Skeletal muscle tissue (tissue), 4 donors: ENCODE measurements around the gene CAMKMT. TPM values are rescaled to one million over a fixed set of nuclear protein-coding genes. Genes with fewer than 3 reads are reported as not detected.
"Not testable (repeated sequence)": the region's sequence is repeated elsewhere in the genome, so short reads cannot be mapped to it uniquely, and the experiment has no call there.

Experiments
- H3K27ac ChIP-seq: one replicate; pipeline ENCODE4 v1.7.0; 2013; ENCODE audit warnings: mild to moderate bottlenecking, low read depth, low read length, inconsistent platforms
- H3K27me3 ChIP-seq, 3 donors: one replicate each; pipeline ENCODE4 v1.7.0; 2013; ENCODE audit warnings: low read length in 3 of 3; ENCODE audit not compliant: control insufficient read depth in 3 of 3, insufficient read depth in 3 of 3
- H3K36me3 ChIP-seq, 3 donors: one replicate each; pipeline ENCODE4 v1.7.0; 2013; ENCODE audit warnings: low read length in 3 of 3; ENCODE audit not compliant: control insufficient read depth in 3 of 3, insufficient read depth in 3 of 3
- H3K4me1 ChIP-seq, 3 donors: one replicate each; pipeline ENCODE4 v1.7.0; 2013; ENCODE audit warnings: low read length in 3 of 3, mild to moderate bottlenecking in 3 of 3; ENCODE audit not compliant: control insufficient read depth in 3 of 3, insufficient read depth in 3 of 3
- H3K4me3 ChIP-seq, 3 donors: one replicate each; pipeline ENCODE4 v1.7.0; 2013; ENCODE audit warnings: low read length in 3 of 3
- H3K9ac ChIP-seq, 3 donors: one replicate each; pipeline ENCODE4 v1.7.0; 2013; ENCODE audit warnings: low read length in 3 of 3, mild to moderate bottlenecking in 3 of 3, moderate library complexity in 2 of 3, low read depth in 1 of 3
- H3K9me3 ChIP-seq, 3 donors: one replicate each; pipeline ENCODE4 v1.7.0; 2013; ENCODE audit warnings: low read length in 3 of 3; ENCODE audit not compliant: control insufficient read depth in 3 of 3
- total RNA-seq: library from RNA; depleted of rRNA; stranded (reverse); fragments of >200 nt; gene quantifications from one replicate; pipeline ENCODE4 v1.2.3, GENCODE V29; 2014
- donor health status: Osteomylitis.

CAMKMT gene
- total RNA-seq, 1 donor from 2014 or later = 5.2 TPM

DNA sequence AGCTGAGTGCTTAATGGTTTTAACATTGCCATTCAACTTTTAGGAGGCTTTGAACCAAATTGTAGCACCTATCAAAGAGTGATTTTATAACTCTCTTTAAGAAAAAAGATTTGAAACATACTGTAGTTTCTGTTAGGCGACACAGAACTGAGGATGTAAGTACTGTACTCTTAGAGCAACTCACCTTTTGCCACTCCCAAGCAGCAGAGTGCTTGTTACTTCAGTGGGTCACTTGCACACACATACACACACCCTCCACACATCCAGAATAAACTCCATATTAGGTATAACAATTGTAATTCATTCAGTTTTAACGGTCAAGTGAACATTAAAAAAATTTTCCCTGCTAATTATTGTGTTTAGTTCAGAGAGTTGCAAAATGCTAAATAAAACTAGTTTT, 118.3 kb downstream of the CAMKMT start:
- no peaks in the 10 kb centered on the region for H3K9me3 ChIP-seq

DNA sequence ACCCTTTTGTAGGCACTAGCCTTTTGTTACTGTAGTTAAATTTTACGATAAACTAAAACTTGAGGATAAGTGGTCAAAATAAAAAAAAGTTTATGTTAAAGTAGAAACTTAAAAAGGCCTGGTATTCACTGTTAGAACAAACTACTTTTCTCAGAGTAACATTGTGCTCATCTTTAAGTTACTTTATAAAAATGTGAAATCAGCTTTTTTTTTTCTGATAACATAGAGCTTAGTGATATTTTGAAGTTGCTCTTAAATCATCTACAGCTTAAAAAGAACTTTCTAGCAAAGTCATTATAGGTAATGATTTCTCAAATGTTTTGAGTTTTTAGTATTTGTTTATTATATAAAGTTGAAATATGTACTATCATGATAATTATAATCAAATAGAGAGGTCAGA, 125.3 kb downstream of the CAMKMT start:
- no peak overlapping the region for H3K4me3 ChIP-seq

More for the DNA sequence above, 118.3 kb downstream of the CAMKMT start:
- no peak overlapping the region for H3K4me3 ChIP-seq
- H3K9ac ChIP-seq = no peak overlapping the region
- H3K27me3 ChIP-seq = no peaks in the 10 kb centered on the region
- no peaks in the 10 kb centered on the region for H3K36me3 ChIP-seq
- H3K4me1 ChIP-seq = no peaks in the 10 kb centered on the region
- H3K27ac ChIP-seq = no peak overlapping the region

GRCh38 chr2:44490726-44491125, 129.0 kb downstream of the CAMKMT start:
- Histone ChIP-seq H3K9me3 (no peaks in the 10 kb centered on the region), H3K36me3 (no peaks in the 10 kb centered on the region), H3K4me3 (no peak overlapping the region), H3K9ac (no peak overlapping the region), H3K27ac (no peak overlapping the region), H3K4me1 (no peaks in the 10 kb centered on the region), H3K27me3 (no peaks in the 10 kb centered on the region)

More for the DNA sequence above, 125.3 kb downstream of the CAMKMT start:
- Histone ChIP-seq H3K36me3 (no peaks in the 10 kb centered on the region), H3K9ac (no peak overlapping the region), H3K27ac (no peak overlapping the region), H3K9me3 (no peaks in the 10 kb centered on the region), H3K4me1 (no peaks in the 10 kb centered on the region), H3K27me3 (no peaks in the 10 kb centered on the region)

DNA sequence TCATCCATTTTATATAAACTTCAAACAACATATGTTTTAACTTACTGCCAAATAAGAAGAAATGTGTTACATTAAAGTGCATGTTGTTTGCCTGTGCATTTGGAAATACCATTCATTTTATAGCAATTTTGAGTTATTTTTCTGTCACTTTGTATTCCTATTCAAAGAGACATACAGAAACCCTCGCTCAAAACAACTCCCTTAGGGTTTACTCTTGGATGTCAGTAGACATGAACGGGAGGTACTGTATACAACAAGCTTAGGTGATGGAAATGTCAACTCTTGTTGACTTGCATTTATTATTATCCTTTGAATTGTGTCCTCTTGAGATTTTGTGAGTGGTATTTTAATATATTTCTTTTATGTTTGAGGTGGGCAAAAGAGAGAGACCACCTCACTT, 132.3 kb downstream of the CAMKMT start:
- Histone ChIP-seq H3K27ac (no peak overlapping the region), H3K4me3 (no peak overlapping the region), H3K36me3 (no peaks in the 10 kb centered on the region), H3K9me3 (no peaks in the 10 kb centered on the region), H3K9ac (no peak overlapping the region), H3K27me3 (no peaks in the 10 kb centered on the region), H3K4me1 (no peaks in the 10 kb centered on the region)

DNA sequence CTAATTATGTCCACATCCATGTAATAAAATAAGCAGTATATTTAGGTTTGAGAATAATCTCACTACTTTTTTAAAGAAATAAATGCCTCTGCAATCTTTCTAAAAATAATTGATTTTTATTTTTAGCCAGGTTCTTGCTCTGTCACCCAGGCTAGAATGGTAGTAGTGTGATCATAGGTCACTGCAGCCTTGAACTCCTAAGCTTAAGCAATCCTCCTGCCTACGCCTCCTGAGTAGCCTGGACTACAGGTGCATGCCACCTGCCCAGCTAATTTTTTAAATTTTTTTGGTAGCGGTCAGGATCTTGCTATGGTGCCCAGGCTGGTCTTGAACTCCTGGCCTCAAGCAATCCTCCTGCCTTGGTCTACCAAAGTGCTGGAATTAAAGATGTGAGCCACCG, 133.3 kb downstream of the CAMKMT start:
- no peaks in the 10 kb centered on the region for H3K27me3 ChIP-seq
- H3K4me3 ChIP-seq = no peak overlapping the region
- H3K4me1 ChIP-seq = no peaks in the 10 kb centered on the region
- H3K9ac ChIP-seq = no peak overlapping the region
- no peaks in the 10 kb centered on the region for H3K9me3 ChIP-seq
- H3K36me3 ChIP-seq = no peaks in the 10 kb centered on the region
- H3K27ac ChIP-seq = no peak overlapping the region

- no peaks in the 10 kb centered on the region for H3K4me1 ChIP-seq
- no peak overlapping the region for H3K4me3 ChIP-seq
- no peaks in the 10 kb centered on the region for H3K27me3 ChIP-seq
- no peak overlapping the region for H3K9ac ChIP-seq
- H3K27ac ChIP-seq = no peak overlapping the region
- H3K36me3 ChIP-seq = no peaks in the 10 kb centered on the region
- H3K9me3 ChIP-seq = no peaks in the 10 kb centered on the region
These were observed 133.8 kb downstream of the CAMKMT start for GRCh38 chr2:44495544-44495943.

DNA sequence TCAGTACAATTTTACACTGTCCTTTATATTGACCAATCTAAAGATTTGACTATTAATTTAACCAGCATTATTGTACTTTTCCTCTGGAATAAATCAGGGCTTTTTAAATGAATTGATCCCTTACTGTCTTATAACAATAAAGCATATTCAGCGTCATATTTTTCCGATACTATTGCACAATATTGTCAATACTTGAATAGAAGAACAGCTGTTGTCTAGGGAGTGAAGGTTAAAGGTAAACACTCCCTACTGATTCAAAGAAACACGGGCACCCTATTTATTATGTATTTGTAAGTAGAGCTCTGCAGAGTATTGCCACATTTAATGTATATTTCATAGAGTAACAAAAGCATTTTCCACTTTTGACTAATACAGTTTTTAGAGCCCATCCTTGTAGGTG, 134.4 kb downstream of the CAMKMT start:
- no peak overlapping the region for H3K9ac ChIP-seq
- no peak overlapping the region for H3K27ac ChIP-seq
- H3K36me3 ChIP-seq = no peaks in the 10 kb centered on the region
- H3K27me3 ChIP-seq = no peaks in the 10 kb centered on the region
- H3K4me3 ChIP-seq = no peak overlapping the region
- no peaks in the 10 kb centered on the region for H3K9me3 ChIP-seq
- no peaks in the 10 kb centered on the region for H3K4me1 ChIP-seq

DNA sequence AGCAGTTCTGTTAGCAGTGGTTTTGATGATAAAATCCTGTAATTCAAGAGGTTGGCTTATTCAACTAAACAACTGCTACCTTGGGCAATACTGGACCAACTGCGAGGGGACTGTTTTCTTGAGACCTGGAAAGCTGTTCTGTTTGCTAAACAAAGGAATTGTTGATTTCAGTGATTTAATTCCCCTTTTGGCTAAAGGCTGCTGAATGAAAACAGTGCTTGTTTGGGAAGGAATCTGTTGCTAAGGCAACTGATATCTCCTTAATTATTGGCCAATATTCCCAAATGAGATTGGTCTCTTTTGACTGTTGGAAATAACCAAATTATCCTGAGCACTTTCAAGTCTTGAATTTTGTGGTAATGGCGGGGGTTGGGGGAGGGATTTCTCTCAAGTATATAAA, 136.8 kb downstream of the CAMKMT start:
- Histone ChIP-seq H3K4me3 (no peak overlapping the region), H3K27ac (no peak overlapping the region), H3K9me3 (no peaks in the 10 kb centered on the region), H3K36me3 (no peaks in the 10 kb centered on the region), H3K4me1 (no peaks in the 10 kb centered on the region), H3K27me3 (no peaks in the 10 kb centered on the region), H3K9ac (no peak overlapping the region)

- not testable (repeated sequence) for H3K27ac ChIP-seq, H3K4me3 ChIP-seq, H3K9me3 ChIP-seq, H3K36me3 ChIP-seq, H3K4me1 ChIP-seq, H3K9ac ChIP-seq, H3K27me3 ChIP-seq
These were observed 143.9 kb downstream of the CAMKMT start for GRCh38 chr2:44505664-44506063.

GRCh38 chr2:44510246-44510645, 148.5 kb downstream of the CAMKMT start:
- Histone ChIP-seq H3K4me1 (no peaks in the 10 kb centered on the region), H3K4me3 (no peak overlapping the region)

GRCh38 chr2:44515416-44515815, 153.7 kb downstream of the CAMKMT start:
- no peaks in the 10 kb centered on the region for H3K27me3 ChIP-seq
- H3K27ac ChIP-seq = no peak overlapping the region
- no peaks in the 10 kb centered on the region for H3K36me3 ChIP-seq
- no peaks in the 10 kb centered on the region for H3K4me1 ChIP-seq
- no peak overlapping the region for H3K4me3 ChIP-seq
- H3K9ac ChIP-seq = no peak overlapping the region
- no peaks in the 10 kb centered on the region for H3K9me3 ChIP-seq

More at GRCh38 chr2:44510246-44510645, 148.5 kb downstream of the CAMKMT start:
- no peaks in the 10 kb centered on the region for H3K27me3 ChIP-seq
- H3K36me3 ChIP-seq = no peaks in the 10 kb centered on the region
- H3K9ac ChIP-seq = no peak overlapping the region
- no peaks in the 10 kb centered on the region for H3K9me3 ChIP-seq
- H3K27ac ChIP-seq = no peak overlapping the region
